GM06990 (cell line): ENCODE results near the gene CR1L.
"Not testable (repeated sequence)": the region's sequence is repeated elsewhere in the genome, so short reads cannot be mapped to it uniquely, and the experiment has no call there.

Source experiments
- DNase-seq: peaks from one replicate; pipeline ENCODE4 v3.0.0-alpha.2; 2011; ENCODE audit not compliant: insufficient read length; ENCODE audit errors: extremely low read depth
- H3K27me3 ChIP-seq: replicated peaks from 2 replicates; pipeline ENCODE4 v1.6.0; 2011; ENCODE audit warnings: low read length; ENCODE audit not compliant: control insufficient read depth, insufficient read depth
- H3K36me3 ChIP-seq: 2 replicates; pipeline ENCODE4 v1.5.1; 2011; ENCODE audit warnings: low read length; ENCODE audit not compliant: control insufficient read depth, insufficient read depth
- H3K4me3 ChIP-seq: replicated peaks from 2 replicates; pipeline ENCODE4 v1.5.1; 2011; ENCODE audit warnings: low read depth, mild to moderate bottlenecking, control low read depth, low read length
- CTCF ChIP-seq: IDR thresholded peaks from 2 replicates; pipeline ENCODE4 v1.5.1; 2011; ENCODE audit warnings: low read length, control low read depth, mild to moderate bottlenecking, inconsistent platforms; ENCODE audit not compliant: insufficient read depth, poor library complexity, severe bottlenecking

Gene CR1L

DNA sequence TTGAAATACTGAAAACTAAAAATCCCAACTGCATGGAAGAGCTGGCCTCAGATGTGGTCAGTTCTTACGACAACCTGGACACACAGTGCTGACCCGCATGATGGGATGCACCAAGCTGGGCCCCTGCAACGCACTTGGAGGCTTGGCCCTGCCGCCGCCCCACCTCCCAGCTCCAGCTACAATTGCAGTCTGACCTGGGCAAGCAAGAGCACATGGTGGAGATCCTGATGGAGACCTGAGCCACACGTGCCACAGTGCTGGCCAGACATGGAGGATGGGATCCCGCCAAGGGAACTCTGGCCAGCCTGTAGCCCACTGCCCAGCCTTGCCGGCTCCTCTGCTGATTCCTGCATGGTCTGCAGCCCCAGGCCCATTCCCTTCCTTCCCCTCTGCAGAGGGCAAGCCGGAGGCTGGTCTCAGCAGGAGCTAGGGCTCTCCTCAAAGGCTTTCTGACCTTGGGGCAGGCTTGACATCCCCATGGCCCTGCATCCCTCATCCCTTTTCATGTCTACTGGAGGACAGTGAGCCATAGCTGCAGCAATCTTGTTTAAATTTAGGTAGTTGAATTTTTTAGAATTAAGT lies 14.1 kb downstream of the CR1L start:
- no peaks in the 10 kb centered on the region for H3K27me3 ChIP-seq
- H3K36me3 ChIP-seq = no peaks in the 10 kb centered on the region

DNA sequence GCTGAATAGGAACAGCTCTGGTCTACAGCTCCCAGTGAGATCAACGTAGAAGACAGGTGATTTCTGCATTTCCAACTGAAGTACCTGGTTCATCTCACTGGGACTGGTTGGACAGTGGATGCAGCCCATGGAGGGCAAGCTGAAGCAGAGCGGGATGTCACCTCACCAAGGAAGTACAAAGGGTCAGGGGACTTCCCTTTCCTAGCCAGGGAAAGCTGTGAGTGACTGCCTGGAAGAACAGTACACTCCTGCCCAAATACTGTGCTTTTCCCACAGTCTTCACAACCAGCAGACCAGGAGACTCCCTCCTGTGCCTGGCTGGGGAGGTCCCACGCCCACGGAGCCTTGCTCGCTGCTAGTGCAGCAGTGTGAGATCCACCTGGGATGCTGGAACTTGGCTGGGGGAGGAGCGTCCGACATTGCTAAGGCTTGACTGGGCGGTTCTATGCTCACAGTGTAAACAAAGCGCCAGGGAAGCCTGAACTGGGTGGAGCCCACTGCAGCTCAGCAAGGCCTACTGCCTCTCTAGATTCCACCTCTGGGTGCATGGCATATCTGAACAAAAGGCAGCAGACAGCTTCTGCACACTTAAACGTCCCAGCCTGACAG lies 14.7 kb downstream of the CR1L start:
- no peaks in the 10 kb centered on the region for H3K27me3 ChIP-seq
- H3K36me3 ChIP-seq = no peaks in the 10 kb centered on the region
- no peak for DNase-seq
- H3K4me3 ChIP-seq = no peak overlapping the region
- no peak for TF ChIP-seq CTCF

More for the DNA sequence above, 14.1 kb downstream of the CR1L start:
- no peak overlapping the region for H3K4me3 ChIP-seq
- TF ChIP-seq CTCF = no peak
- no peak for DNase-seq

DNA sequence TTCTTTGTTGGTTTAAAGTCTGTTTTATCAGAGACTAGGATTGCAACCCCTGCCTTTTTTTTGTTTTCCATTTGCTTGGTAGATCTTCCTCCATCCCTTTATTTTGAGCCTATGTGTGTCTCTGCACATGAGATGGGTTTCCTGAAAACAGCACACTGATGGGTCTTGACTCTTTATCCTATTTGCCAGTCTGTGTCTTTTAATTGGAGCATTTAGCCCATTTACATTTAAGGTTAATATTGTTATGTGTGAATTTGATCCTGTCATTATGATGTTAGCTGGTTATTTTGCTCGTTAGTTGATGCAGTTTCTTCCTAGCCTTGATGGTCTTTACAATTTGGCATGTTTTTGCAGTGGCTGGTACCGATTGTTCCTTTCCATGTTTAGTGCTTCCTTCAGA lies 16.5 kb downstream of the CR1L start:
- not testable (repeated sequence) for H3K36me3 ChIP-seq, DNase-seq, H3K4me3 ChIP-seq, H3K27me3 ChIP-seq

GRCh38 chr1:207666342-207666741 lies 21.4 kb downstream of the CR1L start:
- Histone ChIP-seq H3K36me3 (no peaks in the 10 kb centered on the region), H3K4me3 (no peak overlapping the region), H3K27me3 (no peaks in the 10 kb centered on the region)
- DNase-seq = no peak
- no peak for TF ChIP-seq CTCF

- Histone ChIP-seq H3K36me3 (no peaks in the 10 kb centered on the region), H3K27me3 (no peaks in the 10 kb centered on the region), H3K4me3 (peak overlapping the region; percentile 5; the same call in 1 of the 2 replicates)
- no peak for DNase-seq
- TF ChIP-seq CTCF = no peak
Observed at GRCh38 chr1:207669528-207670009, 24.6 kb downstream of the CR1L start.

GRCh38 chr1:207670192-207670591 lies 25.3 kb downstream of the CR1L start:
- Histone ChIP-seq H3K36me3 (no peaks in the 10 kb centered on the region), H3K4me3 (no peak overlapping the region; the same call in 1 of the 2 replicates), H3K27me3 (no peaks in the 10 kb centered on the region)
- TF ChIP-seq CTCF = no peak
- DNase-seq = peak; percentile 21
